ENCODE measurements around the gene PXMP4. TPM values are rescaled to one million over a fixed set of nuclear protein-coding genes. Genes with fewer than 3 reads are reported as not detected.

The PXMP4 gene
- total and polyA plus RNA-seq, 9 of the 15 experiments (the other 6 are each of a cell fraction or from before 2014, with no cell fraction given): 4.8 to 29.1 (median 6.8) TPM

DNA sequence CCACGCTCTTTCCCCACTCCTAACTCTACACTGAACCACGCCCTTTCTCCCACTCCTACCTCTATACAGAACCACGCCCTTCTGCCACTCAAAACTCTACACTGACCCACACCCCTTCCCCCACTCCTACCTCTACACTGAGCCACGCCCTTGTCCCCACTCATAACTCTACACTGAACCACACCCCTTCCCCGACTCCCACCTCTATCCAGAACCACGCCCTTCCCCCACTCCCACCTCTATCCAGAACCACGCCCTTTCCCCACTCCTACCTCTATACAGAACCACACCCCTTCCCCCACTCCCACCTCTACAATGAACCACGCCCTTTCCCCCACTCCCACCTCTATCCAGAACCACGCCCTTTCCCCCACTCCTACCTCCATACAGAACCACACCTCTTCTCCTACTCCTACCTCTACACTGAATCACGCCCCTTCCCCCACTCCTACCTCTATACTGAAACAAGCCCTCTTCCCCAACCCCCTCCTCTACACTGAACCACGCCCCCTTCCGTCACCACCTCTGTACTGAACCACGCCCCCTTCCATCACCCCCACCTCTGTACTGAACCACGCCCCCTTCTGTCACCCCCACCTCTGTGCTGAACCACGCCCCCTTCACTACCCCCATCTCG is 10.1 kb downstream of the PXMP4 start (continued):
- TF ChIP-seq, protein P1, sequence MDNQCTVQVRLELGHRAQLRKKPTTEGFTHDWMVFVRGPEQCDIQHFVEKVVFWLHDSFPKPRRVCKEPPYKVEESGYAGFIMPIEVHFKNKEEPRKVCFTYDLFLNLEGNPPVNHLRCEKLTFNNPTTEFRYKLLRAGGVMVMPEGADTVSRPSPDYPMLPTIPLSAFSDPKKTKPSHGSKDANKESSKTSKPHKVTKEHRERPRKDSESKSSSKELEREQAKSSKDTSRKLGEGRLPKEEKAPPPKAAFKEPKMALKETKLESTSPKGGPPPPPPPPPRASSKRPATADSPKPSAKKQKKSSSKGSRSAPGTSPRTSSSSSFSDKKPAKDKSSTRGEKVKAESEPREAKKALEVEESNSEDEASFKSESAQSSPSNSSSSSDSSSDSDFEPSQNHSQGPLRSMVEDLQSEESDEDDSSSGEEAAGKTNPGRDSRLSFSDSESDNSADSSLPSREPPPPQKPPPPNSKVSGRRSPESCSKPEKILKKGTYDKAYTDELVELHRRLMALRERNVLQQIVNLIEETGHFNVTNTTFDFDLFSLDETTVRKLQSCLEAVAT (IDR thresholded peaks at IDR 0.05): peak in 1 of 2 experiments; percentile 25; a peak in 1 of 4 replicates
- TF ChIP-seq LARP7 (IDR thresholded peaks at IDR 0.05) (peak; percentile 10; the same call in 1 of the 2 replicates), CREM (IDR thresholded peaks at IDR 0.05; ENCODE audit: low read depth) (peak; percentile 12; the same call in 1 of the 2 replicates), ZEB2 (IDR thresholded peaks at IDR 0.05) (peak; percentile 70), PHB (CRISPR knock-in tag; IDR thresholded peaks at IDR 0.05) (no peak), SP1 (CRISPR knock-in tag; IDR thresholded peaks at IDR 0.05) (0 out of 2 replicates have a peak, but pooled peaks have one; percentile 35), CHD2 (IDR thresholded peaks at IDR 0.05; ENCODE audit: low read depth, low read length) (0 out of 2 replicates have a peak, but pooled peaks have one; percentile 19)
- TF ChIP-seq, protein P2, sequence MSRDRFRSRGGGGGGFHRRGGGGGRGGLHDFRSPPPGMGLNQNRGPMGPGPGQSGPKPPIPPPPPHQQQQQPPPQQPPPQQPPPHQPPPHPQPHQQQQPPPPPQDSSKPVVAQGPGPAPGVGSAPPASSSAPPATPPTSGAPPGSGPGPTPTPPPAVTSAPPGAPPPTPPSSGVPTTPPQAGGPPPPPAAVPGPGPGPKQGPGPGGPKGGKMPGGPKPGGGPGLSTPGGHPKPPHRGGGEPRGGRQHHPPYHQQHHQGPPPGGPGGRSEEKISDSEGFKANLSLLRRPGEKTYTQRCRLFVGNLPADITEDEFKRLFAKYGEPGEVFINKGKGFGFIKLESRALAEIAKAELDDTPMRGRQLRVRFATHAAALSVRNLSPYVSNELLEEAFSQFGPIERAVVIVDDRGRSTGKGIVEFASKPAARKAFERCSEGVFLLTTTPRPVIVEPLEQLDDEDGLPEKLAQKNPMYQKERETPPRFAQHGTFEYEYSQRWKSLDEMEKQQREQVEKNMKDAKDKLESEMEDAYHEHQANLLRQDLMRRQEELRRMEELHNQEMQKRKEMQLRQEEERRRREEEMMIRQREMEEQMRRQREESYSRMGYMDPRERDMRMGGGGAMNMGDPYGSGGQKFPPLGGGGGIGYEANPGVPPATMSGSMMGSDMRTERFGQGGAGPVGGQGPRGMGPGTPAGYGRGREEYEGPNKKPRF (IDR thresholded peaks at IDR 0.05; ENCODE audit: low read depth, low read length): no peak
- TF ChIP-seq, protein P3, sequence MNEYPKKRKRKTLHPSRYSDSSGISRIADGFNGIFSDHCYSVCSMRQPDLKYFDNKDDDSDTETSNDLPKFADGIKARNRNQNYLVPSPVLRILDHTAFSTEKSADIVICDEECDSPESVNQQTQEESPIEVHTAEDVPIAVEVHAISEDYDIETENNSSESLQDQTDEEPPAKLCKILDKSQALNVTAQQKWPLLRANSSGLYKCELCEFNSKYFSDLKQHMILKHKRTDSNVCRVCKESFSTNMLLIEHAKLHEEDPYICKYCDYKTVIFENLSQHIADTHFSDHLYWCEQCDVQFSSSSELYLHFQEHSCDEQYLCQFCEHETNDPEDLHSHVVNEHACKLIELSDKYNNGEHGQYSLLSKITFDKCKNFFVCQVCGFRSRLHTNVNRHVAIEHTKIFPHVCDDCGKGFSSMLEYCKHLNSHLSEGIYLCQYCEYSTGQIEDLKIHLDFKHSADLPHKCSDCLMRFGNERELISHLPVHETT (CRISPR knock-in tag; conservative IDR thresholded peaks at IDR 0.05 in 1 of 2, IDR thresholded peaks at IDR 0.05 in 1 of 2): no peak
- TF ChIP-seq, protein P4, sequence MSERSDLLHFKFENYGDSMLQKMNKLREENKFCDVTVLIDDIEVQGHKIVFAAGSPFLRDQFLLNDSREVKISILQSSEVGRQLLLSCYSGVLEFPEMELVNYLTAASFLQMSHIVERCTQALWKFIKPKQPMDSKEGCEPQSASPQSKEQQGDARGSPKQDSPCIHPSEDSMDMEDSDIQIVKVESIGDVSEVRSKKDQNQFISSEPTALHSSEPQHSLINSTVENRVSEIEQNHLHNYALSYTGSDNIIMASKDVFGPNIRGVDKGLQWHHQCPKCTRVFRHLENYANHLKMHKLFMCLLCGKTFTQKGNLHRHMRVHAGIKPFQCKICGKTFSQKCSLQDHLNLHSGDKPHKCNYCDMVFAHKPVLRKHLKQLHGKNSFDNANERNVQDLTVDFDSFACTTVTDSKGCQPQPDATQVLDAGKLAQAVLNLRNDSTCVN (CRISPR knock-in tag; IDR thresholded peaks at IDR 0.05): 0 out of 2 replicates have a peak, but pooled peaks have one; percentile 12
- TF ChIP-seq, protein P5, sequence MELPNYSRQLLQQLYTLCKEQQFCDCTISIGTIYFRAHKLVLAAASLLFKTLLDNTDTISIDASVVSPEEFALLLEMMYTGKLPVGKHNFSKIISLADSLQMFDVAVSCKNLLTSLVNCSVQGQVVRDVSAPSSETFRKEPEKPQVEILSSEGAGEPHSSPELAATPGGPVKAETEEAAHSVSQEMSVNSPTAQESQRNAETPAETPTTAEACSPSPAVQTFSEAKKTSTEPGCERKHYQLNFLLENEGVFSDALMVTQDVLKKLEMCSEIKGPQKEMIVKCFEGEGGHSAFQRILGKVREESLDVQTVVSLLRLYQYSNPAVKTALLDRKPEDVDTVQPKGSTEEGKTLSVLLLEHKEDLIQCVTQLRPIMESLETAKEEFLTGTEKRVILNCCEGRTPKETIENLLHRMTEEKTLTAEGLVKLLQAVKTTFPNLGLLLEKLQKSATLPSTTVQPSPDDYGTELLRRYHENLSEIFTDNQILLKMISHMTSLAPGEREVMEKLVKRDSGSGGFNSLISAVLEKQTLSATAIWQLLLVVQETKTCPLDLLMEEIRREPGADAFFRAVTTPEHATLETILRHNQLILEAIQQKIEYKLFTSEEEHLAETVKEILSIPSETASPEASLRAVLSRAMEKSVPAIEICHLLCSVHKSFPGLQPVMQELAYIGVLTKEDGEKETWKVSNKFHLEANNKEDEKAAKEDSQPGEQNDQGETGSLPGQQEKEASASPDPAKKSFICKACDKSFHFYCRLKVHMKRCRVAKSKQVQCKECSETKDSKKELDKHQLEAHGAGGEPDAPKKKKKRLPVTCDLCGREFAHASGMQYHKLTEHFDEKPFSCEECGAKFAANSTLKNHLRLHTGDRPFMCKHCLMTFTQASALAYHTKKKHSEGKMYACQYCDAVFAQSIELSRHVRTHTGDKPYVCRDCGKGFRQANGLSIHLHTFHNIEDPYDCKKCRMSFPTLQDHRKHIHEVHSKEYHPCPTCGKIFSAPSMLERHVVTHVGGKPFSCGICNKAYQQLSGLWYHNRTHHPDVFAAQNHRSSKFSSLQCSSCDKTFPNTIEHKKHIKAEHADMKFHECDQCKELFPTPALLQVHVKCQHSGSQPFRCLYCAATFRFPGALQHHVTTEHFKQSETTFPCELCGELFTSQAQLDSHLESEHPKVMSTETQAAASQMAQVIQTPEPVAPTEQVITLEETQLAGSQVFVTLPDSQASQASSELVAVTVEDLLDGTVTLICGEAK (IDR thresholded peaks at IDR 0.05): 0 out of 2 replicates have a peak, but pooled peaks have one; percentile 11
- TF ChIP-seq, protein P5 (CRISPR knock-in tag; IDR thresholded peaks at IDR 0.05): no peak
